ENCODE results near the gene GKN1.
"Not testable (repeated sequence)": the region's sequence is repeated elsewhere in the genome, so short reads cannot be mapped to it uniquely, and the experiment has no call there.

GKN1 gene

GRCh38 chr2:68974251-68974650 lies at the start of gene GKN1:
Gene GKN1, plus strand, starts transcription at chr2:68974636. Its CDS starts 42 bp downstream, at chr2:68974678.
- no peak for DNase-seq

- DNase-seq = peak; percentile 32
Measured at GRCh38 chr2:68925295-68925896, 49.0 kb upstream of the GKN1 start.

- no peak for DNase-seq
Measured at GRCh38 chr2:68926796-68927195, 47.6 kb upstream of the GKN1 start.

- no peak for DNase-seq
Measured at GRCh38 chr2:68931149-68931711, 43.2 kb upstream of the GKN1 start.

GRCh38 chr2:68931799-68932198 lies 42.6 kb upstream of the GKN1 start:
- no peak for DNase-seq

GRCh38 chr2:68932402-68932801 lies 42.0 kb upstream of the GKN1 start:
- DNase-seq = no peak

GRCh38 chr2:68934021-68934420 lies 40.4 kb upstream of the GKN1 start:
- DNase-seq = no peak

- DNase-seq = no peak
Measured at GRCh38 chr2:68935471-68935870, 39.0 kb upstream of the GKN1 start.

- no peak for DNase-seq
Measured at GRCh38 chr2:68936427-68936826, 38.0 kb upstream of the GKN1 start.

- no peak for DNase-seq
Measured at GRCh38 chr2:68936889-68937288, 37.5 kb upstream of the GKN1 start.

- DNase-seq = no peak
Measured at GRCh38 chr2:68937346-68938055, 36.9 kb upstream of the GKN1 start.

- DNase-seq = no peak
Measured at GRCh38 chr2:68938938-68939337, 35.5 kb upstream of the GKN1 start.

GRCh38 chr2:68939962-68940361 lies 34.5 kb upstream of the GKN1 start:
- DNase-seq = no peak

GRCh38 chr2:68940369-68940768 lies 34.1 kb upstream of the GKN1 start:
- no peak for DNase-seq

- no peak for DNase-seq
Measured at GRCh38 chr2:68942827-68943226, 31.6 kb upstream of the GKN1 start.

- DNase-seq = peak; percentile 41
Measured at GRCh38 chr2:68943581-68944568, 30.6 kb upstream of the GKN1 start.

- DNase-seq = peak; percentile 94
Measured at GRCh38 chr2:68946117-68946516, 28.3 kb upstream of the GKN1 start.

GRCh38 chr2:68948710-68949109 lies 25.7 kb upstream of the GKN1 start:
- no peak for DNase-seq

- DNase-seq = no peak
Measured at GRCh38 chr2:68951899-68952298, 22.5 kb upstream of the GKN1 start.

- DNase-seq = no peak
Measured at GRCh38 chr2:68952887-68953521, 21.4 kb upstream of the GKN1 start, which contains the start of gene GKN2. Gene GKN2, minus strand, starts transcription at chr2:68952893. Its CDS starts 32 bp downstream, at chr2:68952861.

- DNase-seq = not testable (repeated sequence)
Measured at GRCh38 chr2:68955432-68955831, 19.0 kb upstream of the GKN1 start.

GRCh38 chr2:68959001-68959400 lies 15.4 kb upstream of the GKN1 start:
- DNase-seq = no peak

- DNase-seq = no peak
Measured at GRCh38 chr2:68961380-68961779, 13.1 kb upstream of the GKN1 start.

Measured in DMS153 (cell line).